Testis (tissue), 2 donors: ENCODE data around the gene UNC119.

Experiments
- POLR2A ChIP-seq: fragments of 450-650 bp; IDR thresholded peaks from one replicate; pipeline ENCODE4 v1.6.1; 2017; ENCODE audit warnings: antibody characterized with exemption, mild to moderate bottlenecking, moderate library complexity
- TF ChIP-seq, protein P1 (sequence below), 3 experiments: fragments of 450-650 bp in 2 of 3; fragments of 200-600 bp in 1 of 3; sonication (generic) in 1 of 3; IDR thresholded peaks; one replicate each; pipeline ENCODE4 v1.5.1; 2016 to 2019; ENCODE audit warnings: antibody characterized with exemption in 3 of 3, mild to moderate bottlenecking in 2 of 3, moderate library complexity in 1 of 3

GRCh38 chr17:28513476-28513875, 38.9 kb downstream of the UNC119 start:
- TF ChIP-seq, protein P1, sequence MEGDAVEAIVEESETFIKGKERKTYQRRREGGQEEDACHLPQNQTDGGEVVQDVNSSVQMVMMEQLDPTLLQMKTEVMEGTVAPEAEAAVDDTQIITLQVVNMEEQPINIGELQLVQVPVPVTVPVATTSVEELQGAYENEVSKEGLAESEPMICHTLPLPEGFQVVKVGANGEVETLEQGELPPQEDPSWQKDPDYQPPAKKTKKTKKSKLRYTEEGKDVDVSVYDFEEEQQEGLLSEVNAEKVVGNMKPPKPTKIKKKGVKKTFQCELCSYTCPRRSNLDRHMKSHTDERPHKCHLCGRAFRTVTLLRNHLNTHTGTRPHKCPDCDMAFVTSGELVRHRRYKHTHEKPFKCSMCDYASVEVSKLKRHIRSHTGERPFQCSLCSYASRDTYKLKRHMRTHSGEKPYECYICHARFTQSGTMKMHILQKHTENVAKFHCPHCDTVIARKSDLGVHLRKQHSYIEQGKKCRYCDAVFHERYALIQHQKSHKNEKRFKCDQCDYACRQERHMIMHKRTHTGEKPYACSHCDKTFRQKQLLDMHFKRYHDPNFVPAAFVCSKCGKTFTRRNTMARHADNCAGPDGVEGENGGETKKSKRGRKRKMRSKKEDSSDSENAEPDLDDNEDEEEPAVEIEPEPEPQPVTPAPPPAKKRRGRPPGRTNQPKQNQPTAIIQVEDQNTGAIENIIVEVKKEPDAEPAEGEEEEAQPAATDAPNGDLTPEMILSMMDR (IDR thresholded peaks at IDR 0.05), result no peak
- no peak for TF ChIP-seq POLR2A
